GM18508 (cell line): Measurements from ENCODE around the gene IGFL2.
"Not testable (repeated sequence)": the region's sequence is repeated elsewhere in the genome, so short reads cannot be mapped to it uniquely, and the experiment has no call there.

Experiments used
- ATAC-seq: cut with Tn5 transposase; IDR thresholded peaks from one replicate; pipeline ENCODE4 v1.9.1; 2021; ENCODE audit warnings: moderate number of reproducible peaks; ENCODE audit not compliant: insufficient read depth, unreplicated experiment

The IGFL2 gene

DNA sequence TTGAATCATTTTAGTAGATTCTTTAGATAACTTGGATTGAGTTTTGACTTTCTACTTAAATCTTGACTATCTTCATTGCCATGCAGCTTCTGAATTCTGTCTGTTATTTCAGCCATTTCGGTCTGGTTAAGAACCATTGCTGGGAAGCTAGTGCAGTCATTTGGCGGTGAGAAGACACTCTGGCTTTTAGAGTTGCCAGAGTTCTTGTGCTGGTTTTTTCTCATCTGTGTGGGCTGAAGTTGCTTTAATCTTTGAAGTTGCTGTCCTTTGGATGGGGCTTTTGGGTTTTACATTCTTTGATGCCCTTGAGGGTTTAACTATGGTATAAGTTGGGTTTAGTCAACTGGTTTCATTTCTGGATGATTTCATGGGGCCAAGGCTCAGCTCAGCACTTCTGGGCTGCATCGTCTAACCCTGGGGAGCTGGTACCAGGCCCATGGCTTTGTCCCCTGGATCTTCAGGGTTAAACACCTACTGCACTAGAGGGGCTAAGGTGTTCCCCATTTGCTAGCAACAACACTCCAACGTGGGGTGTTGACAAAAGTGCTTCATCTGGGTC is 10.0 kb upstream of the IGFL2 start:
- ATAC-seq = no peak

- no peak for ATAC-seq
Observed at GRCh38 chr19:46141421-46141820, 6.6 kb upstream of the IGFL2 start.

GRCh38 chr19:46142294-46142693 is 5.7 kb upstream of the IGFL2 start:
- ATAC-seq = no peak

DNA sequence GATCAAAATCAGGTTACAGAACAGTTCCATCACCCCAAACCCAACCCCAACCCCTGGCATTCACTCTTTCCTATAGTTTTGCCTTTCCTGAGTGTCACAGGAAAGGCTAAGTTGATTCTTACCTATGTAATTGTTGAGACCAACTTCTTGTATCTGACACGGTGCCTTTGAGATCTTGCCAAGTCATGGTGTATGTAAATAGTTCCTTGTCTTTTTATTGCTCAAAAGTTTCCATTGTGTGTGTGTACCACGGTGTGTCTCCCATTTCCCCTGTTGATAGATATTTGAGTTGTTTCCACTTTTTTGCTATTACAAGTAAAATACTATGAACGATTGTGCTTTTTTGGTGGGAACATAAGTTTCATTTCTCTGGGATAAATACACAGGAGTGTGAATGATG is 3.3 kb upstream of the IGFL2 start:
- no peak for ATAC-seq

- ATAC-seq = no peak
Observed at GRCh38 chr19:46147166-46147740, 785 bp upstream of the IGFL2 start.

- ATAC-seq = no peak
Observed at GRCh38 chr19:46150606-46151005, 2.6 kb downstream of the IGFL2 start.

- ATAC-seq = no peak
Observed at GRCh38 chr19:46155237-46155636, 7.2 kb downstream of the IGFL2 start.

DNA sequence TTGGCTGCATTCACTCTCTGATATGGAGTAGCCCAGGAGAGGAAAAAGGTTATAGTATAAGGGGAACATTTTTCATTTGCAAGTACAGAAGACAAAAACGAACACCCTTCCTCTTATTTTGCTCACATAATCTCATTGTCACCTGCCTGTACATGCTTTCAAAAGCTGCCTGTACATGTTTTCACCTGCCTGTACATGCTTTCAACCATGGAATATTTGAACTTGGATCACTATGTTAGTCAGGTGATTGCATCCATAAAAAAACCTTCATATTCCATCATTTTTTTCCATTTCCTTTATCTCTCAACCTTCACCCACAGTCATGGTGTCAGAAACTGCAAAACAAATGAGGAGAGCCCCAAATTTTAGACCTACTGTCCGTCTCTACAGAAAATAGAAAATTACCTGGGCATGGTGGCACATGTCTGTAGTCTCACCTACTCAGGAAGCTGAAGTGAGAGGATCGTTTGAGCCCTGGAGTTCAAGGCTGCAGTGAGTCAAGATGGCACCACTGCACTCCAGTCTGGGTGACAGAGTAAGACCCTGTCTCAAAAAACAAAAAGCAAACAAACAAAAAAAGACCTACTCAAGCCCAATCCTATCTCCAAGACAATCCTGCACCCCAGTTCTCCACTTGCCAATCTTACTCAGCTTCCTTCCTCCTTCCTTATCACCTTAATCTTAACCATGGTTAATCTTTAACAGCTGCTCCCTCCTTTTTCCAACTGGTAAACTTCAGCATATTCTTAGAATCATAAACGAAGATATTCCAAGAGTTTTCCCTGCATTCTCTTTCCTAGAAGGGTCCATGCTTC is 11.6 kb downstream of the IGFL2 start:
- no peak for ATAC-seq

- ATAC-seq = no peak
Observed at GRCh38 chr19:46160233-46160775, 12.3 kb downstream of the IGFL2 start.

- not testable (repeated sequence) for ATAC-seq
Observed at GRCh38 chr19:46161642-46162257, 13.7 kb downstream of the IGFL2 start.

DNA sequence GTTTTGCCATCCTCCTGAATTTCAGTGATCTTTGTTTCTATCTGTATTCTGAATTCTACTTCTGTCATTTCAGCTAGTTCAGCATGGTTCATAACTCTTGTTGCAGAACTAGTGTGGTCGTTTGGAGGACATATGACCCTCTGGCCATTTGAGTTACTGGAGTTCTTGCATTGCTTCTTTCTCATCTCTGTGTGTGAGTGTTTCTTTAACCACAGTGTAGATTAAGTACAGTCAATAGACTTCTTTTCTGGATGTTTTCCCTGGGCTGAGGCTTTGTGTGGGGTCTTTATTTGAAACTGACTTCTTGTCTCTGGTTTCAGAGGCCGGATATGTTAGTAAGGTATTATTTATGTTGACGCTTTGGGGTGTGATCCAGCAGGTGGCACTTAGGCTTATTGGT is 14.7 kb downstream of the IGFL2 start:
- ATAC-seq = no peak

- ATAC-seq = no peak
Observed at GRCh38 chr19:46173886-46174480, 25.9 kb downstream of the IGFL2 start.

DNA sequence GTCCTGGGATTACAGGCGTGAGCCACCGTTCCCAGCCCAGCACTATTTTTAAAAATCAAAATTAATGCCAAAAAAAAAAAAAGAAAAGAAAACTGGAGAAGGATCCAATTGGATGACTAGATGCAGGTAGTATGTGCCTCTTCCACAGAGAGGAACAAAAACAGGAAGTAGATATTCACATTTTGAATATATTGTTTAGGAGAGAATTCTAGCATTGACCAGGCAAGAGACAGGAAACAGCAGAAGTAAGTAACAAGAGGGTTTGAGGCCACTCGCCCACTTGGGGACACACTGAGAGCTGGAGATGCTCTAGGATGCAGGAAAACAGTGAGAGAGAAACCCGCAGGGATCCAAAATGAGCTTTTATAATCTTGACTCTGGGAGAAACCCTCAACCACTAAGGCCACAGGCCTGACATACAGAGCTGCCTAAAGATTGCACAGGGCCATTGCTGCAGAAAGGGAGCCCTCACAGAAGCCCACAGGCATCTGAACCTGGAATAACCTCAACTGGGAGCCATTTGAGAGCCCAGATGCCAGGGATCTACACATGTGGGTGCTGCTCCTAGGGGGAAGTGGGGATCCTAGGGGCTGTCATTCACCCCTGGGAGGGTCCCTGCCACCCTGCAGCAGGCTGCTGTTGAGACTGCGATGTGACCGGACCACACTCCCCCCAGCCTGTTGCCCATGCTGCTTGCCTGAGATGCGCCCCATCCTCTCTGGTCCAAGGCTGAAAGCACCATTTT is 28.2 kb downstream of the IGFL2 start:
- ATAC-seq = no peak

- no peak for ATAC-seq
Observed at GRCh38 chr19:46179076-46179759, 31.2 kb downstream of the IGFL2 start.

- no peak for ATAC-seq
Observed at GRCh38 chr19:46180701-46181387, 32.8 kb downstream of the IGFL2 start.

GRCh38 chr19:46181388-46181779 is 33.3 kb downstream of the IGFL2 start:
- no peak for ATAC-seq

DNA sequence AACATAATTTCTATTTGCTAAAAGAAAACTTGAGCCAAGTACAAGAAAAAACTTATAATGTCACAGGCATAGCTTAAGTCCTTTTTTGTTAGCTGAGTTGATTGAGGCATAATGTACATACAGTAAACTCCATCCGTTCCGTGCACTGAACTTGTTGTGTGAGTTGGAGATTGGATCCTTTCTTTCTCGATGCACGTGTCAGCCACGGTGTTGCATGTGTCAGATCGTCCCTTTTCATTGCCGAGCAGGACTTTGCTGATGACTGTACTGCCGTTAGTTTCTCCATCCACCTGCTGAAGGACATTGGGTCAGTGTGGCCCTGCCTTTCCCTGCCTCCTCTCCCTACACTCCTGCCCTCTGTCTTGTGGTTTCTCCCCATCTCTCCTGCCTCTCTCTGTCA is 34.4 kb downstream of the IGFL2 start:
- ATAC-seq = no peak

DNA sequence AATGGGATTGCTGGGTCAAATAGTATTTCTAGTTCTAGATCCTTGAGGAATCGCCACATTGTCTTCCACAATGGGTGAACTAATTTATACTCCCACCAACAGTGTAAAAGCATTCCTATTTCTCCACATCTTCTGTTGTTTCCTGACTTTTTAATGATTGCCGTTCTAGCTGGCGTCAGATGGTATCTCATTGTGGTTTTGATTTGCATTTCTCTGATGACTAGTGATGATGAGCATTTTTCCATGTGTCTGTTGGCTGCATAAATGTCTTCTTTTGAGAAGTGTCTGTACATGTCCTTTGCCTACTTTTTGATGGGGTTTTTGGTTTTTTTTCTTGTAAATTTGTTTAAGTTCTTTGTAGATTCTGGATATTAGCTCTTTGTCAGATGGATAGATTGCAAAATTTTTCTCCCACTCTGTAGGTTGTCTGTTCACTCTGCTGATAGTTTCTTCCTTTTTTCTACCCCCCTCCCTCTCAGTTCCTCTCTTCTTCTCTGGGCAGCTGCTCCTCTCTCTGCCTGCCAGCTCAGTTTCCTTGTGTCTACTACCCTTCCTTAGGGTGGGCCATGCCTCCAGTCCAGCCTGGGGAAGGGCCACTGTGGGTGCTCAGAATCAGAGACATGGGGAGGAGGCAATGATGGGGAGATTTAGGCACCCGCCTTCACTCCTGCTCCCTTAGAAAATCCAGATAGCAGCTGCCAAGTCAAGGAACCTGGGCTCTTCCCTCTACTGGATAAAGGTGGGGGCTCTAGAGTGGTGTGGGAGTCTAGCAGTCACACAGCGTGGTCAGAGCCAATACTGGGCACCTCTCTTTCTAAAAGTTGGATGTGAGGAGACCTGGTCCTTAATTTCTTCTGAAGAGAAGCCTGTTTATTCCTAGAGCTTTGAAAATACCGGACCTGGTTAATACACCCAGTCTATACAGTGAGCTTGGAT is 37.0 kb downstream of the IGFL2 start:
- not testable (repeated sequence) for ATAC-seq
